AG09319 (cell line): ENCODE results near the gene HDAC9.

ENCODE experiments used
- DNase-seq: peaks from one replicate; pipeline ENCODE4 v3.0.0-alpha.2; 2010; ENCODE audit warnings: low read depth; ENCODE audit errors: extremely low read depth
- CTCF ChIP-seq: IDR thresholded peaks from 2 replicates; pipeline ENCODE4 v1.5.1; 2011; ENCODE audit warnings: low read depth, mild to moderate bottlenecking, inconsistent platforms, low read length, moderate library complexity

HDAC9 gene

GRCh38 chr7:18666107-18666728 lies 170.7 kb downstream of the HDAC9 start:
- peak; percentile 40 for DNase-seq
- peak; percentile 95 for TF ChIP-seq CTCF

- TF ChIP-seq CTCF = no peak
- no peak for DNase-seq
These were observed 171.9 kb downstream of the HDAC9 start for GRCh38 chr7:18667466-18667865.

GRCh38 chr7:18671176-18671575 lies 175.6 kb downstream of the HDAC9 start:
- no peak for TF ChIP-seq CTCF

GRCh38 chr7:18675579-18675978 lies 180.0 kb downstream of the HDAC9 start:
- no peak for DNase-seq
- TF ChIP-seq CTCF = no peak

More at GRCh38 chr7:18671176-18671575, 175.6 kb downstream of the HDAC9 start:
- no peak for DNase-seq

GRCh38 chr7:18679261-18679660 lies 183.7 kb downstream of the HDAC9 start:
- no peak for DNase-seq
- no peak for TF ChIP-seq CTCF

- TF ChIP-seq CTCF = no peak
- DNase-seq = no peak
These were observed 185.0 kb downstream of the HDAC9 start for GRCh38 chr7:18680576-18680975.

GRCh38 chr7:18684916-18685315 lies 189.4 kb downstream of the HDAC9 start:
- no peak for DNase-seq
- no peak for TF ChIP-seq CTCF
